Measurements from ENCODE around the gene INPP5A. TPM values are rescaled to one million over a fixed set of nuclear protein-coding genes. Genes with fewer than 3 reads are reported as not detected.

The INPP5A gene
- total and polyA plus RNA-seq, 2 of the 13 experiments (the other 11 are each of a cell fraction or from before 2014, with no cell fraction given), result 17.5 to 37.9 TPM

GRCh38 chr10:132496360-132497062 lies 41.1 kb upstream of the INPP5A start (continued):
- TF ChIP-seq, protein P1, sequence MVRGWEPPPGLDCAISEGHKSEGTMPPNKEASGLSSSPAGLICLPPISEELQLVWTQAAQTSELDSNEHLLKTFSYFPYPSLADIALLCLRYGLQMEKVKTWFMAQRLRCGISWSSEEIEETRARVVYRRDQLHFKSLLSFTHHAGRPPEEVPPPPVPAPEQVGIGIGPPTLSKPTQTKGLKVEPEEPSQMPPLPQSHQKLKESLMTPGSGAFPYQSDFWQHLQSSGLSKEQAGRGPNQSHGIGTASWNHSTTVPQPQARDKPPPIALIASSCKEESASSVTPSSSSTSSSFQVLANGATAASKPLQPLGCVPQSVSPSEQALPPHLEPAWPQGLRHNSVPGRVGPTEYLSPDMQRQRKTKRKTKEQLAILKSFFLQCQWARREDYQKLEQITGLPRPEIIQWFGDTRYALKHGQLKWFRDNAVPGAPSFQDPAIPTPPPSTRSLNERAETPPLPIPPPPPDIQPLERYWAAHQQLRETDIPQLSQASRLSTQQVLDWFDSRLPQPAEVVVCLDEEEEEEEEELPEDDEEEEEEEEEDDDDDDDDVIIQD (CRISPR knock-in tag; IDR thresholded peaks at IDR 0.05; ENCODE audit: low read depth), result no peak
- no peak for TF ChIP-seq ONECUT2 (CRISPR knock-in tag; IDR thresholded peaks at IDR 0.05)
- no peak for TF ChIP-seq ZFY (CRISPR knock-in tag; IDR thresholded peaks at IDR 0.05)
- TF ChIP-seq POLR2AphosphoS2 (IDR thresholded peaks at IDR 0.05; ENCODE audit: low read depth, low read length), result no peak
- TF ChIP-seq ZNF614 (CRISPR knock-in tag; IDR thresholded peaks at IDR 0.05; ENCODE audit: borderline replicate concordance), result no peak

DNA sequence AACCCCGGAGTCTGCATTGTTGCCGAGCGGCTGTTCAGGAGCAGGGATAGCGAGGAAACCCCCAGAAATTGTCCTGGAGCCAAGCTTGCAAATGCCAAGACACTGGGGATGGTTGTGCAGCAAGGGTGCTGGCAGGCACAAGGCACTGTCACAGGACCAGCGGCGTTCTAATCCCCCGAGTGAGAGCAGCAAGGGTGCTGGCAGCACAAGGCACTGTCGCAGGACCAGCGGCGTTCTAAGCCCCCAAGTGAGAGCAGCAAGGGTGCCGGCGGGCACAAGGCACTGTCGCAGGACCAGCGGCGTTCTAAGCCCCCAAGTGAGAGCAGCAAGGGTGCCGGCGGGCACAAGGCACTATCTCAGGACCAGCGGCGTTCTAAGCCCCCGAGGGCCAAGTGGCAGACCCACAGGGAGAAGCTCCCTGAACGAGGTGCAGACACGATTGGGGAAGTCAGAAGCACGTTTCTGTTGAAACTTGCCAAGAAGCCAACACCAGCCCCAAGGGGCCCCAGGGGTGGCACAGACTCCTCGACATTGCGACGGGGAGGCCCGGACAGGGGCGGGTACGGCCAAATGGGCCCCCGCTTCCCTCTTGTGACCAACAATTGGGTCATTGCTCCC lies 40.4 kb upstream of the INPP5A start:
- in situ Hi-C loops (cut with HindIII; ENCODE audit: extremely low pct_ligation_motif_present, low pct_unique_long_range_greater_than_20kb) (no loop called here), intact Hi-C loops (cut with micrococcal nuclease; ENCODE audit: unreplicated experiment) (no loop called here)
- POLR2A ChIA-PET, result no interaction called here
- Histone ChIP-seq H3K27me3 (ENCODE audit: control insufficient read depth in 1 of 2, insufficient read depth in 2 of 2, low read length in 2 of 2) (peaks cover 12 to 80% of the 10 kb centered on the region in 2 experiments; a peak in 3 of 5 replicates), H3K9me3 (ENCODE audit: low read length) (no peaks in the 10 kb centered on the region), H3K9ac (ENCODE audit: insufficient read depth, low read depth, low read length) (no peak overlapping the region), H2AFZ (ENCODE audit: low read length) (no peak overlapping the region), H3K27ac (ENCODE audit: extremely low read length, insufficient read depth, low read length) (no peak overlapping the region), H3K4me2 (ENCODE audit: low read depth, low read length) (no peak overlapping the region), H3K4me1 (ENCODE audit: insufficient read depth, low read length) (no peaks in the 10 kb centered on the region), H3K36me3 (replicated peaks in 1 of 2; ENCODE audit: control insufficient read depth in 1 of 2, insufficient read depth in 2 of 2, low read length in 2 of 2) (no peaks in the 10 kb centered on the region), H3K4me3 (replicated peaks in 1 of 3; ENCODE audit: insufficient read depth in 1 of 3, low read depth in 2 of 3, low read length in 3 of 3) (no peak overlapping the region), H3K79me2 (ENCODE audit: insufficient read depth, low read length) (no peaks in the 10 kb centered on the region), H4K20me1 (ENCODE audit: insufficient read depth, low read length) (no peaks in the 10 kb centered on the region)
- 41% methylated on average over 10 of the region's 30 CpGs for WGBS (ENCODE audit: low lambda C conversion rate)
- no peak for ATAC-seq
- FAIRE-seq, result no peak
- BruUV-seq (replicated peaks), result no TSS peak
- TF ChIP-seq ZBTB8A (CRISPR knock-in tag; IDR thresholded peaks at IDR 0.05; ENCODE audit: borderline replicate concordance, low read depth) (no peak), CBX5 (CRISPR knock-in tag; IDR thresholded peaks at IDR 0.05; ENCODE audit: borderline replicate concordance) (no peak)
- CTCF ChIA-PET (ENCODE audit: low intra/inter-chr PET ratio, low total read pairs), result no interaction called here
- DNase-seq (ENCODE audit: low spot score), result no peak

Measured in HepG2 (cell line).